GM12873 (cell line): ENCODE results near the gene TPRN.

Experiments used
- CTCF ChIP-seq: IDR thresholded peaks from 2 replicates; pipeline ENCODE4 v1.5.1; 2012; ENCODE audit warnings: low read depth, mild to moderate bottlenecking, moderate library complexity, low read length, control low read depth; ENCODE audit not compliant: insufficient read depth; ENCODE audit errors: missing control alignments

TPRN gene

DNA sequence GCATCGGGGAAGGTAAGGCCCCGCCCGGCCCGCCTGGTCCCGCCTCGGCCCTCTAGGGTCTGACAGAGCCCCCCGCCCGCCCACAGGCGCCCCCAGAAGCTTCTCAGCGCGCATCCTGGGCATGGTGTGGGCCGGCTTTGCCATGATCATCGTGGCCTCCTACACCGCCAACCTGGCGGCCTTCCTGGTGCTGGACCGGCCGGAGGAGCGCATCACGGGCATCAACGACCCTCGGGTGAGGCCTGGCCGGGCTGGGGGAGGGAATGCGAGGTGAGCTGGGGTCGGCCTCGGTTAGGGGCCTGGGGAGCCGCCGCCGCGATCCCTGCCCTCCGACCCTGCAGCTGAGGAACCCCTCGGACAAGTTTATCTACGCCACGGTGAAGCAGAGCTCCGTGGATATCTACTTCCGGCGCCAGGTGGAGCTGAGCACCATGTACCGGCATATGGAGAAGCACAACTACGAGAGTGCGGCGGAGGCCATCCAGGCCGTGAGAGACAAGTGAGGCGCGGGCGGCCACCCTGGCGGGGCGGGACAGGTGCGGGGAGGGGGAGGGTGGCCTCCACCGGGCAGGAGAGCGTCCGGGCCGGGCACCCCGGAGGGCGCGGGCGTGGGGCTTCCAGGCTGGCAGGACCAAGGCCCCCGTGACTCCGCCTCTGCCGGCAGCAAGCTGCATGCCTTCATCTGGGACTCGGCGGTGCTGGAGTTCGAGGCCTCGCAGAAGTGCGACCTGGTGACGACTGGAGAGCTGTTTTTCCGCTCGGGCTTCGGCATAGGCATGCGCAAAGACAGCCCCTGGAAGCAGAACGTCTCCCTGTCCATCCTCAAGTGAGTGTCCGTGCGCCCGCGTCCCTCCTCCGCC, 37.8 kb downstream of the TPRN start:
- no peak for TF ChIP-seq CTCF

GRCh38 chr9:137161558-137162486, 38.7 kb downstream of the TPRN start:
- no peak for TF ChIP-seq CTCF

DNA sequence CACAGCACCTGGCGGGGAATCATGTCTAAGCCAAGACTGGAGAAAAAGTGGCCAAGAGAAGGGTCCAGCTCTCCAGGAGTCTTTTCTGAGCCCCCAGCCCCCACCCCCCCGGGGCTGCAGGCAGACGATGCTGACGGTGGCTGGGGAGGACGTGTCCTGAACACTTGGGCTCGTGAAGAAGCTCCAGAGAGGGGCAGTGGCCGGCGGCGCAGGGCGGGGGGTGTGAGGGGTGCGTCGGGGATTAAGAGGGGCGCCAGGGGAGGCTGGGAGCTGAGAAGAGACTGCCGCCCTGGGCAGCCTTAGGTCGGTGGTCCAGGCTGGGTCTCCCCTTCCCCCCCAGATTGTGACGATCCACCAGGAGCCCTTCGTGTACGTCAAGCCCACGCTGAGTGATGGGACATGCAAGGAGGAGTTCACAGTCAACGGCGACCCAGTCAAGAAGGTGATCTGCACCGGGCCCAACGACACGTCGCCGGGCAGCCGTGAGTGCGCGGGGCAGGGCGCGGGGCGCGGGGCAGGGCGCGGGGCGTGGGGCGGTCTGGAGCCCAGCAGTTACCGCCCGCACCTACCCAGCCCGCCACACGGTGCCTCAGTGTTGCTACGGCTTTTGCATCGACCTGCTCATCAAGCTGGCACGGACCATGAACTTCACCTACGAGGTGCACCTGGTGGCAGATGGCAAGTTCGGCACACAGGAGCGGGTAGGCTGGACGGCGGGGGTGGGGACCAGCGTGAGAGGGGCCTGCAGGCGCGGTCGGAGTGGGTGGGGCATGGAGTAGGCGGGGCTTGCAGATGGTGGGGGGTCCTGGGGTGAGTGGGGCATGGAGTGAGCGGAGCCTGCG, 39.6 kb downstream of the TPRN start:
- TF ChIP-seq CTCF: no peak

- no peak for TF ChIP-seq CTCF
Measured at GRCh38 chr9:137160054-137160425, 40.5 kb downstream of the TPRN start.

DNA sequence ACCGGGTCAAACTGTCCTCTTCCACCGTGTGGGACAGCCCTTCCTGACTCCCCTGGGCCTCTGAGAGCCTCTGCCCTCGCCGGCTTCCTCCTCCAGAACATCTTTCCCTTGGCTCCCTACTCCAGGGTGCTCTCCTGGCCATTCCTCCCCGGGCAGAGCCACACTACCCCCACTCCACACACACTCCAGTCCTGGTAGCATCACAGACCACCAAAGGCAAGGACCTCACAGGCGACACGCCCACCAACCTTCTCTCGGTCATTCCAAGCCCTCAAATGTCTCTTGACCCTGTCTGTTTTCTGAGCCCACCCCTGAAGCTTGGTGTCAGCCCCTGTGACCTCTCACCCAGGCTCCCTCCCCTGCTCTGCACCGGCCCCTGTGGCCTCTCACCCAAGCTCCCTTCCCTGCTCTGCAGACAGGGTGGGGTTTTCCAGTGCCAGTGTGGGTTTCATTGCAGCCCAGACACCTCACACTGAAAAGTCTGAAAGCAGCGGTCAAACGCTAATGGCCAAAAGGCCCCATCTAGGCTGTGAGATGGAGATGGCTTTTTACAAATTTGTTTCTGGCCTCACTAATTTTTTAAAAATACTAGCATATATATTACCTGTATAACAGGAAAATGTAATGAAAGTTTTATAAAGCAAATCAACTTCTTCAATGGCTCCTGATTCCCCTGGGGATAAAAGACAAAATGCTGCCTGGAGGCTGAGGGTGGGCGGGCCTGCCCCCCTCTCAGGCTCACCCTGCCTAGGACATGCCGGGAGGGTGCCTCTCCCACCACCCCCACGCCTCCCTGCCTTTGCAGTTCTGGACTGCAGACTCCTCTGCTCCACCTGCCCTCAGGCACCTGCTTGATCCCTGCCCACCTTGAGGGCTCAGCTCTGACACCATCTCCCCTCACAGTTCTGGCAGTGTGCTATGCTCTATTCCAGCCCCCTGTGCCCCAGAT, 41.2 kb downstream of the TPRN start:
- TF ChIP-seq CTCF: no peak

DNA sequence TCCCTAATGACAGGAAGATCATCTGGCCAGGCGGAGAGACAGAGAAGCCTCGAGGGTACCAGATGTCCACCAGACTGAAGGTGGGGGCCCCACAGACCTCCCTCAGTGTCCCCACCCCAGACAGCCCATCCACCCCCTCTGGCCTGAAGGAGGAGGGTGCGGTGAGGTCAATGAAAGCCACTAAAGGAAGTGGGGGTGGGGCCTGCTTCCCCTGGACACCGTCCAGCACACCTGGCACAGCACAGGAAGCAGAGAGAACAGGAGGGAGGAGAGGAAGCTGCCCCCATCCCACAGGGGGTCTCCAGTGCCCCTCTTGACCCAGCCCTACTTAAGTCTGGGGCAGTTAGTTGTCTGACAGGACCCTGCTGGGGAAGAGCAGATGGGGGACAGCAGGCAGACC, 41.9 kb downstream of the TPRN start:
- no peak for TF ChIP-seq CTCF
